ENCODE measurements around the gene LRRC8E.
A peak's percentile ranks its signal among the peaks of the same experiment; 100 is the strongest.
"Not testable (repeated sequence)": the region's sequence is repeated elsewhere in the genome, so short reads cannot be mapped to it uniquely, and the experiment has no call there.

Gene LRRC8E

GRCh38 chr19:7888826-7889217 lies 512 bp downstream of the LRRC8E start:
- no peak for DNase-seq

GRCh38 chr19:7893362-7894101 lies 5.2 kb downstream of the LRRC8E start:
- DNase-seq, result not testable (repeated sequence)

DNA sequence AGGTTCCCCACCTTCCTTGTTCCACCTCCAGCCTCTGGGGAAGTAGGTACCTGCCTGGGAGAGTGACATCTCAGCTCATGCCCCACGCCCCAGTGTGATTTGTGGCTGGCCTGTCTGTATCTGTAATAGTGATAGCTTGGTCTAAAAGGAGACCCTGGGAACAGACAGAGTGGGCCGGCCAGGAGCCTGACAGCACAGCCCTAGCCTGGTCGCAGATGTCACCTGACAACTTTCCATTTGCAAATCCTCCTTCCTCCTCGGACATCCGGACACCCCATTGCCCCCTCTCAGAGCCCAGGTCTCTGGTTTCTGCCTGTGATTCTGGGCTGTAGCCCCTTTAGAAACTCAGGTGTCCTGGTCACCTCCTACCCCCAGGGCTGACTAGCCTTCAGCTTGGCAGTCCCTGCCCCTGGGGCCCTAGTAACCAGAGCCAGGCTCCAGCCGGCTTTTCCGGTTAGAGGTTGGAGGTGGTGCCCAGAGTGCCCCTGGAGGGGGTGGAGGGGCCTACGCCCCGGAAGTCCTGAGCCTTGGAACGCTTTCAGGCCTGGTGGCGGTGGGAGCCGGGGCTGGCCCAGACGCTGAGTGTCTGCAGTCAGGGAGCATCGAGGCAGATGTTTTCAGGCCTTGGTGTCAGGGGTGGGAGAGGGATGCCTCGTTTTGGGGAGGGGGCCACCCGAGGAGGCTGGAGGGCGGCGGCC lies 6.5 kb downstream of the LRRC8E start:
- DNase-seq, result no peak

DNA sequence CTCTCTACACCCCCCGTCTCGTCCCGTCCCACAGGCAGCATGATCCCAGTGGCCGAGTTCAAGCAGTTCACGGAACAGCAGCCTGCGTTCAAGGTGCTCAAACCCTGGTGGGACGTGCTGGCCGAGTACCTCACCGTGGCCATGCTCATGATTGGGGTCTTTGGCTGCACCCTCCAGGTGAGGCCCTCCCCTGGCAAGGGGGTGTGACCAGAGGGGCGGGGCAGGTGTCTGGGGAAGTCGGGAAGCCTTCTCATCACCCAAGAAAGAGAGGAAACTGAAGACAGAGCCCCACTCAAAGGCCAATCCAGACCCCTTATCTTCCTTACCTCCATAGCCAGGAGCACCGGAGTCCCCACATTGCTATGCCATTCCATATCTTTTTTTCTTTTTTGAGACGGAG lies 7.3 kb downstream of the LRRC8E start:
- no peak for DNase-seq

GRCh38 chr19:7897292-7897691 lies 9.0 kb downstream of the LRRC8E start:
- no peak for DNase-seq

DNA sequence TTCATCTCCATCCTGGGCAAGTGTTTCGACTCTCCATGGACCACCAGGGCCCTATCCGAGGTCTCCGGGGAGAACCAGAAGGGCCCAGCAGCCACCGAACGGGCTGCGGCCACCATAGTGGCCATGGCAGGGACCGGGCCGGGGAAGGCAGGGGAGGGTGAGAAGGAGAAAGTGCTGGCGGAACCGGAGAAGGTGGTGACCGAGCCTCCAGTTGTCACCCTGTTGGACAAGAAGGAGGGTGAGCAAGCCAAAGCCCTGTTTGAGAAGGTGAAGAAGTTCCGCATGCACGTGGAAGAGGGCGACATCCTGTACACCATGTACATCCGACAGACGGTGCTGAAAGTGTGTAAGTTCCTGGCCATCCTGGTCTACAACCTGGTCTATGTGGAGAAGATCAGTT lies 10.7 kb downstream of the LRRC8E start:
- DNase-seq, result no peak

GRCh38 chr19:7899751-7900378 lies 11.6 kb downstream of the LRRC8E start:
- DNase-seq, result no peak

DNA sequence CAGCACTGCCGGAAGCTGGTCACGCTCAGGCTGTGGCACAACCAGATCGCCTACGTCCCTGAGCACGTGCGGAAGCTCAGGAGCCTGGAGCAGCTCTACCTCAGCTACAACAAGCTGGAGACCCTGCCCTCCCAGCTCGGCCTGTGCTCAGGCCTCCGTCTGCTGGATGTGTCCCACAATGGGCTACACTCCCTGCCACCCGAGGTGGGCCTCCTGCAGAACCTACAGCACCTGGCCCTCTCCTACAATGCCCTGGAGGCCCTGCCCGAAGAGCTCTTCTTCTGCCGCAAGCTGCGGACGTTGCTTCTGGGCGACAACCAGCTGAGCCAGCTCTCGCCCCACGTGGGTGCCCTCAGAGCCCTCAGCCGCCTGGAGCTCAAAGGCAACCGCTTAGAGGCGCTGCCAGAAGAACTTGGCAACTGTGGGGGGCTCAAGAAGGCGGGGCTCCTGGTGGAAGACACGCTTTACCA lies 12.1 kb downstream of the LRRC8E start:
- DNase-seq, result no peak

DNA sequence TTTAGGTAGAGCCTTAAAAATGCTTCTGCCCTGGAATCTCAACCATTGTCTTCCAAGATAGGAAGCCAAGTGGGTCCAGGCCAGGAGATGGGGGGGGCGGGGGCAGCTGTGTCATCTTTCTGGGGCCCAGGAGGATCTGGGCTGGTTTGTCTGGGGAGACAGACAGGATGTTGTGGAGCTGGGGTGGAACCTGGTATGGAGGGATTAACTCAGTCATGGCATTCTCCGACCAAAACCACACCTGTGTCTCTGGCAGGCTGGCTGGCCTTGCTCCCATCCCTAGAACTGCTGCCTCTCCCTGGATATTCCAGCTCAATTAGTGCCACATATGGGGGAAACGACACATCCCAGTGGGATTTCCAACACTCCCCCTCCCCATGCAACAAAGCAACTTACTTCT lies 12.6 kb downstream of the LRRC8E start:
- no peak for DNase-seq

DNA sequence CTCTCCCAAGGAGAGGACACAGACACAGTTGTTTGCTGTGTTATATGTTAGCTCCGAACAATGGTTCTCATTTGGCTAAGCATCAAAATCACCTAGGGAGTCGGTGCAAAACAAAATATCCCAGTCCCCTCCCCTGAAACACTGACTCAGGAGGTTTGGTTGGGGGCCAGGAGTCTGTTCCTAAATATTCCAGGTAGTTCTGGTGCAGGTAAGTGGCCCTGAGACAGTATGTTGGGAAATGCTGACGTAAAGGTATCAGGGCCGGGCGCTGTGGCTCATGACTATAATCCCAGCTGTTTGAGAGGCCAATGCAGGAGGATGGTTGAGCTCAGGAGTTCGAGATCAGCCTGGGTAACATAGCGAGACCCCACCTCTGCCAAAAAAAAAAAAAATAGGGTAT lies 13.0 kb downstream of the LRRC8E start:
- no peak for DNase-seq

- no peak for DNase-seq
Measured at GRCh38 chr19:7902796-7903243, 14.5 kb downstream of the LRRC8E start.

DNA sequence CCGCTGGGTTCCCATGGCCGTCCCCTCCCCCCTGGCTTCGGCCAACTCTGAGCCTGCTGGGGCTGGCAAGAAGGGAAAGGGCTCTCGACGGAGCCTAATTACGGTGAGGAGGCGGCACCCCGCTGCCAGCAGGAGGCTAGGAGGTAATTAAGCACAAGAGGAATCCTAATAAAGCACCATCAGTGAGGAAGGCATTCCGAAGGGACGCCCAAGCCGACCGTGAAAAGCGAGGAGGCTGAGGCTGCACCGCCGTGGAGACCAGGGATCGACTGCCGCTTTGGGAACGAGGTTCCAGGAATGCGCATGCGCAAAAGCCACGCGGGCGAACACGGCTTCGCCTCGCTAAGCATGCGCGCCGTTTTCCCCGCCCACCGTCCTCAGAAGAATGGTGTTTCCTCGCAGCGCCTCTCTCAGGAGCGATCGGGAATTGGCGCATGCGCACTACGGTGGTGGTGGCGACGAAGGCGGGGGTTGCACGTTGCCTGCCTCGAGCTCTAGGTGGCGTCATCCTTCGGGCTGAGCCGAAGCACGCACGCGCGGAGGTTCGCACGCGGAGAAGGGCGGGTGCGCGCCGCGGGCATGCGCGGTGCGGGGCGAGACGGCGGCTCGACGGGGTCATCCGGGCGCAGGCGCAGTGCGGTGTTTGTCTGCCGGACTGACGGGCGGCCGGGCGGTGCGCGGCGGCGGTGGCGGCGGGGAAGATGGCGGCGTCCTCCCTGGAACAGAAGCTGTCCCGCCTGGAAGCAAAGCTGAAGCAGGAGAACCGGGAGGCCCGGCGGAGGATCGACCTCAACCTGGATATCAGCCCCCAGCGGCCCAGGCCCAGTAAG lies 15.1 kb downstream of the LRRC8E start, which contains the start of gene MAP2K7:
Gene MAP2K7, plus strand, starts transcription at position 634 of the 830 bp plus-strand sequence. Its CDS starts 68 bp downstream, at position 702.
- peak; percentile 100 for DNase-seq

GRCh38 chr19:7904074-7905020 lies 16.0 kb downstream of the LRRC8E start:
- peak; percentile 70 for DNase-seq

GRCh38 chr19:7905268-7905667 lies 17.0 kb downstream of the LRRC8E start:
- DNase-seq, result no peak

- DNase-seq, result no peak
Measured at GRCh38 chr19:7905859-7906258, 17.5 kb downstream of the LRRC8E start.

DNA sequence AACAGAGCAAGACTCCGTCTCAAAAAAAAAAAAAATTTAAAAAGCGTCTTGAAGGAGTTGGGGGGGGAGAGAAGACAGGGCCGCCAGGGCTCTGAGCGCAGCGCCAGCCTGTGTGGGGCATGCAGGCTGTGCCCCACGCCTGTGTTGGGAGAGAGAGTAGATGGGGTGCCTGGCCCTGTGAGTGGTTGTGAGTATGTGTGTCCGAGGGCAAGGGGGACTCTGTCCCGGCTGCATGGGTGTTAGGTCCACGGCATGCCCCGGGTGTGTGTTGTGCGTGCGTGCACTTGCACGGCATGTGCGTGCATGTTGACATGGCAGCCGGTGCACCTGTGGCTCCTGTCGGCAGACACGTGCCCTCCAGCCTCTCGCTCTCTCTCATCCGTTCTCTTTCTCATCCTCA lies 18.8 kb downstream of the LRRC8E start:
- no peak for DNase-seq

DNA sequence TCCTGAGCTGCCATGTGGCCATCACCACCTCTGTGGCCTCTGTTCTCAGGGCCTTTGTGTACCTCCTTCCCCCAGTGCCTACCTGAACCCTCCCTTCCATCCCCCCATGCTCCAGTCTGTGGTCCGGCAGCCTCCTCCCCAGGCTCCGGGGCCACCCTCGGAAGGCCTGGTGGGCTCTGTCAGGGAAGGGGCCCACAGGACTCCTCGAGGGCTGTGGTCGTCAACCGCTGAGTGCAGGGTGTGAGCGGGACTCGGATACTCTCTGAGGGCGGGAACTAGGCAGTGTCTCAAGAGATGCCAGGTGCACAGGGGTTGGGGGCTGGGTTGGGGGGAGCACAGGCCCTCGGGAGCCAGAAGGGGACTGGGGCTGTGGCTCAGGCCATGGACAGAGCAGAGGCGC lies 19.2 kb downstream of the LRRC8E start:
- no peak for DNase-seq

GRCh38 chr19:7908078-7908699 lies 19.9 kb downstream of the LRRC8E start:
- DNase-seq, result no peak

DNA sequence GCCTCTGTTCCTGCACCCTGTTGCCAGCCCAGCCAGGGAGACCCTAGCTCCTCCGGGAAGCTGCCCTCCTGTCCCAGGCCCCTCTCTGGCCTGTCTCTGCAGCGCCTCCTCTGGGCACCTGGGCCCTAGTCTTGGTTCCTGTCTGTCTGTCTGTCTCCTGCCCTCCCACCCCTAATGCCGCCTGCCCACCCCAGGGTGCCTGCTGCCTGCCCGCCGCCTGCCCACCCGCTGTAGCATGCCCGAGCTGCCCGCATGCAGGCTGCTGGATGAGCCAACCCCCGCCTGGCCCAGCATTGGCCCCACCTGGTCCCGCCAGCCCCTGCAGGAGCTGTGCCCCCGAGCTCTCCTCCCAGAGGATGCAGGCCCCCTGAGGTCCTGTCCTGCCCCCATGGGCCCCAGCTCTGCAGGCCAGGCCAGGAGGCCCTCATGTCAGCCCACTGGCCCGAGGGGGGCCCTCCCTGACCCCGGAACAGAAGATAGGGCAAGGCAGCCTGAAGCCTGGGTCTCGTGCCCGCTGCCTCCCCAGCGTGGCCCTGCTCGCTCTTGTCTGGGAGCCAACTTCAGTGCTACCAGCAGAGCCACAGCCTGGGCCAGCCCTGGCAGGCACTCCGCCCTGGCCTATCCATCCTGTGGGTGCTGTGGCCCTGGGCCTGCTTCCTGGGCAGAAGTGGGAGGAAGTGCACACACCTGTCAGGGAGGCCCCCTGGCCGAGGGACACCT lies 20.6 kb downstream of the LRRC8E start:
- no peak for DNase-seq

DNA sequence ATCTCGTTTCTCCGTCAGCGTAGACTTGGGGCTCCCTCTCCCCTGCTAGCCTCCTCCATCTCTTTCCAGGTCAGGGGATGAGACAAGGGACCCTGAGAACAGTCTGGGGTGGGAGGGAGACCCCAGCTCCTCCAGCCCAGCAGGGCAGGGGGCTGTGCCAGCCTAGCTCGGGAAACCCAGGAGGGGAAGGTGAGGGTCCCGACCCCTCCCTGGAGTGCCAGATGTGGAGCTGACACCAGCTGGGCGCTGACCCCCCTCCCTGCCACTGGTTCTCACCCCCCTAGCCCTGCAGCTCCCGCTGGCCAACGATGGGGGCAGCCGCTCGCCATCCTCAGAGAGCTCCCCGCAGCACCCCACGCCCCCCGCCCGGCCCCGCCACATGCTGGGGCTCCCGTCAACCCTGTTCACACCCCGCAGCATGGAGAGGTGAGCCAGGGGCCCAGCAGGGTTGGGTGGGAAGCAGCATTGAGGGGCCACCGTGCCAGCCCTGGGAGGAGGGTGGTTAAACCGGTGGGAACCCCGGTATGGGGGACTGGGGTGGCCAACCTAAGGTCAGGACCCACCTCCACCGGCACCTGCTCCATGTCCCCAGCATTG lies 21.3 kb downstream of the LRRC8E start:
- DNase-seq, result no peak
